Neural cell (in vitro differentiated cells): ENCODE results near the gene PTPRS.

Experiments used
- EZH2 ChIP-seq: fragments of 200-600, 300-800 bp; shearing (Covaris generic), sonication (generic); IDR thresholded peaks from 2 replicates; pipeline ENCODE4 v1.6.1; 2014; ENCODE audit warnings: antibody characterized with exemption, low read length, borderline replicate concordance, mild to moderate bottlenecking; ENCODE audit not compliant: insufficient read depth, poor library complexity, severe bottlenecking
- TF ChIP-seq, protein P1 (sequence below): fragments of 450-650 bp; IDR thresholded peaks from 2 replicates; pipeline ENCODE4 v1.5.1; 2014; ENCODE audit warnings: antibody characterized with exemption, mild to moderate bottlenecking, moderate library complexity; ENCODE audit not compliant: poor library complexity, severe bottlenecking
- TF ChIP-seq, protein P2 (sequence below): IDR thresholded peaks from 2 replicates; pipeline ENCODE4 v1.6.1; 2012; ENCODE audit warnings: borderline replicate concordance

DNA sequence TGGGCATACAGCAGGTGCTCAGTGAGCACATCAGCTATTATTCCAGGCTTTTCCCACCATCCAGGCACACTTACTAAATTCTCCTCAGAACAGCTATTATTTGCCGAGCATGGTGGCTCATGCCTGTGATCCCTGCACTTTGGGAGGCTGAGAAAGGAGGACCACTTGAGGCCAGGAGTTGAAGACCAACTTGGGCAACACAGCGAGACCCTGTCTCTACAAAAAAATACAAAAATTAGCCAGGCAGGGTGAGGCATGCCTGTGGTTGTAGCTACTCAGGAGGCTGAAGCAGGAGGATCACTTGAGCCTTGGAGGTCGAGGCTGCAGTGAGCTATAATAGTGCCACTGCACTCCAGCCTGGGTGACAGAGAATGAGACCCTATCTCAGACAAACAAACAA is 35.4 kb downstream of the PTPRS start:
- TF ChIP-seq EZH2 = no peak
- TF ChIP-seq, protein P1, sequence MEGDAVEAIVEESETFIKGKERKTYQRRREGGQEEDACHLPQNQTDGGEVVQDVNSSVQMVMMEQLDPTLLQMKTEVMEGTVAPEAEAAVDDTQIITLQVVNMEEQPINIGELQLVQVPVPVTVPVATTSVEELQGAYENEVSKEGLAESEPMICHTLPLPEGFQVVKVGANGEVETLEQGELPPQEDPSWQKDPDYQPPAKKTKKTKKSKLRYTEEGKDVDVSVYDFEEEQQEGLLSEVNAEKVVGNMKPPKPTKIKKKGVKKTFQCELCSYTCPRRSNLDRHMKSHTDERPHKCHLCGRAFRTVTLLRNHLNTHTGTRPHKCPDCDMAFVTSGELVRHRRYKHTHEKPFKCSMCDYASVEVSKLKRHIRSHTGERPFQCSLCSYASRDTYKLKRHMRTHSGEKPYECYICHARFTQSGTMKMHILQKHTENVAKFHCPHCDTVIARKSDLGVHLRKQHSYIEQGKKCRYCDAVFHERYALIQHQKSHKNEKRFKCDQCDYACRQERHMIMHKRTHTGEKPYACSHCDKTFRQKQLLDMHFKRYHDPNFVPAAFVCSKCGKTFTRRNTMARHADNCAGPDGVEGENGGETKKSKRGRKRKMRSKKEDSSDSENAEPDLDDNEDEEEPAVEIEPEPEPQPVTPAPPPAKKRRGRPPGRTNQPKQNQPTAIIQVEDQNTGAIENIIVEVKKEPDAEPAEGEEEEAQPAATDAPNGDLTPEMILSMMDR = no peak
- TF ChIP-seq, protein P2, sequence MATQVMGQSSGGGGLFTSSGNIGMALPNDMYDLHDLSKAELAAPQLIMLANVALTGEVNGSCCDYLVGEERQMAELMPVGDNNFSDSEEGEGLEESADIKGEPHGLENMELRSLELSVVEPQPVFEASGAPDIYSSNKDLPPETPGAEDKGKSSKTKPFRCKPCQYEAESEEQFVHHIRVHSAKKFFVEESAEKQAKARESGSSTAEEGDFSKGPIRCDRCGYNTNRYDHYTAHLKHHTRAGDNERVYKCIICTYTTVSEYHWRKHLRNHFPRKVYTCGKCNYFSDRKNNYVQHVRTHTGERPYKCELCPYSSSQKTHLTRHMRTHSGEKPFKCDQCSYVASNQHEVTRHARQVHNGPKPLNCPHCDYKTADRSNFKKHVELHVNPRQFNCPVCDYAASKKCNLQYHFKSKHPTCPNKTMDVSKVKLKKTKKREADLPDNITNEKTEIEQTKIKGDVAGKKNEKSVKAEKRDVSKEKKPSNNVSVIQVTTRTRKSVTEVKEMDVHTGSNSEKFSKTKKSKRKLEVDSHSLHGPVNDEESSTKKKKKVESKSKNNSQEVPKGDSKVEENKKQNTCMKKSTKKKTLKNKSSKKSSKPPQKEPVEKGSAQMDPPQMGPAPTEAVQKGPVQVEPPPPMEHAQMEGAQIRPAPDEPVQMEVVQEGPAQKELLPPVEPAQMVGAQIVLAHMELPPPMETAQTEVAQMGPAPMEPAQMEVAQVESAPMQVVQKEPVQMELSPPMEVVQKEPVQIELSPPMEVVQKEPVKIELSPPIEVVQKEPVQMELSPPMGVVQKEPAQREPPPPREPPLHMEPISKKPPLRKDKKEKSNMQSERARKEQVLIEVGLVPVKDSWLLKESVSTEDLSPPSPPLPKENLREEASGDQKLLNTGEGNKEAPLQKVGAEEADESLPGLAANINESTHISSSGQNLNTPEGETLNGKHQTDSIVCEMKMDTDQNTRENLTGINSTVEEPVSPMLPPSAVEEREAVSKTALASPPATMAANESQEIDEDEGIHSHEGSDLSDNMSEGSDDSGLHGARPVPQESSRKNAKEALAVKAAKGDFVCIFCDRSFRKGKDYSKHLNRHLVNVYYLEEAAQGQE = no peak
